HEK293 (cell line): Measurements from ENCODE around the gene DUT.
A peak's percentile ranks its signal among the peaks of the same experiment; 100 is the strongest.

Experiments
- CTCF ChIA-PET: fragments of 350-600 bp; formaldehyde crosslinking; extraction: SDS; loops from one replicate; lab custom pipeline; 2021; ENCODE audit warnings: antibody characterized with exemption; lab: Yijun Ruan, JAX
- POLR2A ChIA-PET: fragments of 300-600 bp; formaldehyde crosslinking; extraction: SDS; loops from one replicate; lab custom pipeline; 2020; ENCODE audit warnings: antibody characterized with exemption, inconsistent platforms; lab: Yijun Ruan, JAX
- H3K27ac ChIP-seq: fragments of 200-500 bp; sonication (Bioruptor generic); 2 replicates; pipeline ENCODE4 v1.5.1; 2014; ENCODE audit warnings: low read depth, low read length, control low read depth, inconsistent platforms; ENCODE audit errors: extremely low read depth
- H3K36me3 ChIP-seq, 2 experiments: fragments of 200-500 bp in 1 of 2; sonication (Bioruptor generic) in 1 of 2; 1 replicate in 1 of 2; 2 replicates in 1 of 2; pipeline ENCODE4 v1.5.1; 2014 to 2017; ENCODE audit warnings: inconsistent platforms in 2 of 2, low read length in 2 of 2; ENCODE audit not compliant: control insufficient read depth in 2 of 2, insufficient read depth in 1 of 2
- H3K4me1 ChIP-seq: fragments of 200-500 bp; sonication (Bioruptor generic); 2 replicates; pipeline ENCODE4 v1.5.1; 2014; ENCODE audit warnings: mild to moderate bottlenecking, low read length, inconsistent platforms; ENCODE audit not compliant: control insufficient read depth, insufficient read depth
- H3K4me3 ChIP-seq: 2 replicates; pipeline ENCODE4 v1.5.1; 2011; ENCODE audit warnings: low read depth, mild to moderate bottlenecking, control low read depth, low read length, moderate library complexity
- H3K9me3 ChIP-seq: fragments of 200-500 bp; sonication (Bioruptor generic); 2 replicates; pipeline ENCODE4 v1.5.1; 2014; ENCODE audit warnings: low read depth, low read length, inconsistent platforms; ENCODE audit not compliant: control insufficient read depth, insufficient read depth
- IKZF3 ChIP-seq: fragments of 450-650 bp; IDR thresholded peaks from 2 replicates; pipeline ENCODE4 v1.5.0; 2018; ENCODE audit warnings: missing biosample characterization, mild to moderate bottlenecking, missing genetic modification characterization, moderate library complexity
- SCRT2 ChIP-seq: fragments of 450-650 bp; formaldehyde crosslinking; IDR thresholded peaks from 2 replicates; pipeline ENCODE4 v1.5.1; 2016; ENCODE audit warnings: missing biosample characterization, missing genetic modification characterization
- TSHZ1 ChIP-seq: fragments of 450-650 bp; formaldehyde crosslinking; IDR thresholded peaks from 2 replicates; pipeline ENCODE4 v1.5.1; 2016; ENCODE audit warnings: missing biosample characterization, missing genetic modification characterization, borderline replicate concordance
- ZBTB10 ChIP-seq: fragments of 450-650 bp; formaldehyde crosslinking; IDR thresholded peaks from 2 replicates; pipeline ENCODE4 v1.5.1; 2016; ENCODE audit warnings: missing biosample characterization, missing genetic modification characterization
- ZBTB6 ChIP-seq: fragments of 450-650 bp; formaldehyde crosslinking; IDR thresholded peaks from 2 replicates; pipeline ENCODE4 v1.5.1; 2017; ENCODE audit warnings: missing biosample characterization, missing genetic modification characterization
- ZNF23 ChIP-seq: fragments of 450-650 bp; formaldehyde crosslinking; IDR thresholded peaks from 2 replicates; pipeline ENCODE4 v1.5.1; 2016; ENCODE audit warnings: missing biosample characterization, missing genetic modification characterization, borderline replicate concordance
- ZNF266 ChIP-seq: fragments of 450-650 bp; formaldehyde crosslinking; IDR thresholded peaks from 2 replicates; pipeline ENCODE4 v1.5.1; 2016; ENCODE audit warnings: missing biosample characterization, missing genetic modification characterization, low read depth
- ZNF549 ChIP-seq: fragments of 450-650 bp; IDR thresholded peaks from 2 replicates; pipeline ENCODE4 v1.5.1; 2018; ENCODE audit warnings: missing biosample characterization, missing genetic modification characterization, mild to moderate bottlenecking, inconsistent platforms, moderate library complexity
- ZNF555 ChIP-seq: fragments of 450-650 bp; formaldehyde crosslinking; conservative IDR thresholded peaks from 2 replicates; pipeline ENCODE4 v1.5.1; 2017; ENCODE audit warnings: missing biosample characterization, mild to moderate bottlenecking, missing genetic modification characterization, inconsistent platforms
- ZNF558 ChIP-seq: fragments of 450-650 bp; formaldehyde crosslinking; IDR thresholded peaks from 2 replicates; pipeline ENCODE4 v1.5.1; 2016; ENCODE audit warnings: missing biosample characterization, missing genetic modification characterization
- ZNF610 ChIP-seq: fragments of 450-650 bp; formaldehyde crosslinking; IDR thresholded peaks from 2 replicates; pipeline ENCODE4 v1.5.1; 2016; ENCODE audit warnings: missing biosample characterization, missing genetic modification characterization, borderline replicate concordance
- ZNF624 ChIP-seq: fragments of 450-650 bp; formaldehyde crosslinking; IDR thresholded peaks from 2 replicates; pipeline ENCODE4 v1.5.1; 2017; ENCODE audit warnings: missing biosample characterization, missing genetic modification characterization
- ZNF677 ChIP-seq: fragments of 450-650 bp; IDR thresholded peaks from 2 replicates; pipeline ENCODE4 v1.5.0; 2018; ENCODE audit warnings: missing biosample characterization, mild to moderate bottlenecking, missing genetic modification characterization, moderate library complexity
- ZNF747 ChIP-seq: fragments of 450-650 bp; formaldehyde crosslinking; IDR thresholded peaks from 2 replicates; pipeline ENCODE4 v1.5.1; 2016; ENCODE audit warnings: missing biosample characterization, missing genetic modification characterization
- ZNF768 ChIP-seq: fragments of 450-650 bp; formaldehyde crosslinking; IDR thresholded peaks from 2 replicates; pipeline ENCODE4 v1.5.1; 2018; ENCODE audit warnings: missing biosample characterization, mild to moderate bottlenecking, missing genetic modification characterization
- ZSCAN16 ChIP-seq: fragments of 450-650 bp; formaldehyde crosslinking; IDR thresholded peaks from 2 replicates; pipeline ENCODE4 v1.5.1; 2016; ENCODE audit warnings: missing biosample characterization, missing genetic modification characterization
- ZSCAN23 ChIP-seq: fragments of 450-650 bp; formaldehyde crosslinking; IDR thresholded peaks from 2 replicates; pipeline ENCODE4 v1.5.1; 2016; ENCODE audit warnings: missing biosample characterization, missing genetic modification characterization
- ZXDB ChIP-seq: fragments of 450-650 bp; formaldehyde crosslinking; IDR thresholded peaks from 2 replicates; pipeline ENCODE4 v1.5.1; 2016; ENCODE audit warnings: missing biosample characterization, missing genetic modification characterization
- TF ChIP-seq, protein P1 (sequence below): fragments of 450-650 bp; formaldehyde crosslinking; IDR thresholded peaks from 2 replicates; pipeline ENCODE4 v1.5.0; 2017; ENCODE audit warnings: missing biosample characterization, missing genetic modification characterization, borderline replicate concordance

Gene DUT

GRCh38 chr15:48343865-48344264 is 12.6 kb downstream of the DUT start:
- POLR2A ChIA-PET: no interaction called here
- TF ChIP-seq ZXDB (tag by site-specific recombination): no peak
- no peak for TF ChIP-seq ZBTB6
- TF ChIP-seq ZNF768 (tag by site-specific recombination): no peak
- no peak for TF ChIP-seq ZNF23 (tag by site-specific recombination)
- TF ChIP-seq ZNF677 (tag by site-specific recombination): no peak
- no peak for TF ChIP-seq ZBTB10
- no peak for TF ChIP-seq TSHZ1 (tag by site-specific recombination)
- no peak for TF ChIP-seq ZNF266 (tag by site-specific recombination)
- no peak for TF ChIP-seq ZNF610 (tag by site-specific recombination)
- TF ChIP-seq ZSCAN16: no peak
- TF ChIP-seq ZNF555 (tag by site-specific recombination): no peak
- TF ChIP-seq ZSCAN23: no peak
- no peak for TF ChIP-seq IKZF3
- no peak for TF ChIP-seq ZNF624 (tag by site-specific recombination)
- TF ChIP-seq, protein P1, sequence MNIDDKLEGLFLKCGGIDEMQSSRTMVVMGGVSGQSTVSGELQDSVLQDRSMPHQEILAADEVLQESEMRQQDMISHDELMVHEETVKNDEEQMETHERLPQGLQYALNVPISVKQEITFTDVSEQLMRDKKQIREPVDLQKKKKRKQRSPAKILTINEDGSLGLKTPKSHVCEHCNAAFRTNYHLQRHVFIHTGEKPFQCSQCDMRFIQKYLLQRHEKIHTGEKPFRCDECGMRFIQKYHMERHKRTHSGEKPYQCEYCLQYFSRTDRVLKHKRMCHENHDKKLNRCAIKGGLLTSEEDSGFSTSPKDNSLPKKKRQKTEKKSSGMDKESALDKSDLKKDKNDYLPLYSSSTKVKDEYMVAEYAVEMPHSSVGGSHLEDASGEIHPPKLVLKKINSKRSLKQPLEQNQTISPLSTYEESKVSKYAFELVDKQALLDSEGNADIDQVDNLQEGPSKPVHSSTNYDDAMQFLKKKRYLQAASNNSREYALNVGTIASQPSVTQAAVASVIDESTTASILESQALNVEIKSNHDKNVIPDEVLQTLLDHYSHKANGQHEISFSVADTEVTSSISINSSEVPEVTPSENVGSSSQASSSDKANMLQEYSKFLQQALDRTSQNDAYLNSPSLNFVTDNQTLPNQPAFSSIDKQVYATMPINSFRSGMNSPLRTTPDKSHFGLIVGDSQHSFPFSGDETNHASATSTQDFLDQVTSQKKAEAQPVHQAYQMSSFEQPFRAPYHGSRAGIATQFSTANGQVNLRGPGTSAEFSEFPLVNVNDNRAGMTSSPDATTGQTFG (tag by site-specific recombination): no peak
- TF ChIP-seq ZNF549: no peak
- Histone ChIP-seq H3K4me3 (no peak overlapping the region), H3K36me3 (peaks cover 11 to 41% of the 10 kb centered on the region in 2 experiments), H3K27ac (no peak overlapping the region), H3K9me3 (no peaks in the 10 kb centered on the region), H3K4me1 (no peaks in the 10 kb centered on the region)
- CTCF ChIA-PET: interaction anchor here (1.0 kb wide), 1 partner anchor 8 kb away, joined by 3 read pairs; no protein-coding TSS in a partner anchor

DNA sequence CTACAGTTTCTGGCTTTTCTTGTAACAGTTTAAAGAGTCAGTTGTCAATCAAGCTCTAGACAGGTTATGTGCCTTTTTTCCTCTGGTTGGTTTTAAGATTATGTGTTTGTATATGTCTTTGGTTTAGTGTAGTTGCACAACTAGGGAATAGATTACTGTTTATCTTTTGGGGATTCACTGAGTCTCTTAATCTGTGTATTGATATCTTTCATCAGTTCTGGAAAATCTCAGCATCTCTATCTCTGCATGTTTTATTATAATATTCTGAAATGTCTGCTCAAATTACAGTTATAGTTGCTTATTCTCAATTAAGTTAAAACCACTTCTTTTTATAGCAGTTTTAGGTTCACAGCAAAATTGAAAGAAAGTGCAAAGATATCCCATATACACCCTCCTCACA is 14.3 kb downstream of the DUT start:
- peaks cover 4 to 26% of the 10 kb centered on the region in 2 experiments; a peak in 2 of 3 replicates for H3K36me3 ChIP-seq
- POLR2A ChIA-PET: no interaction called here
- H3K4me1 ChIP-seq: no peaks in the 10 kb centered on the region
- no peaks in the 10 kb centered on the region for H3K9me3 ChIP-seq
- TF ChIP-seq SCRT2 (tag by site-specific recombination) (no peak), ZNF747 (tag by site-specific recombination) (no peak), ZNF558 (tag by site-specific recombination) (peak; percentile 96)
- H3K4me3 ChIP-seq: no peak overlapping the region
- CTCF ChIA-PET: interaction anchor here (0.6 kb wide), 1 partner anchor 232 kb away, joined by 6 read pairs; no protein-coding TSS in a partner anchor
- H3K27ac ChIP-seq: no peak overlapping the region
